IPS-11a (cell line): Measurements from ENCODE around the gene PERM1.
A peak's percentile ranks its signal among the peaks of the same experiment; 100 is the strongest.
"Not testable (repeated sequence)": the region's sequence is repeated elsewhere in the genome, so short reads cannot be mapped to it uniquely, and the experiment has no call there.

Source experiments
- H3K4me3 ChIP-seq: one replicate; pipeline ENCODE4 v1.5.1; 2013; ENCODE audit warnings: low read depth, low read length, control low read depth

The PERM1 gene

DNA sequence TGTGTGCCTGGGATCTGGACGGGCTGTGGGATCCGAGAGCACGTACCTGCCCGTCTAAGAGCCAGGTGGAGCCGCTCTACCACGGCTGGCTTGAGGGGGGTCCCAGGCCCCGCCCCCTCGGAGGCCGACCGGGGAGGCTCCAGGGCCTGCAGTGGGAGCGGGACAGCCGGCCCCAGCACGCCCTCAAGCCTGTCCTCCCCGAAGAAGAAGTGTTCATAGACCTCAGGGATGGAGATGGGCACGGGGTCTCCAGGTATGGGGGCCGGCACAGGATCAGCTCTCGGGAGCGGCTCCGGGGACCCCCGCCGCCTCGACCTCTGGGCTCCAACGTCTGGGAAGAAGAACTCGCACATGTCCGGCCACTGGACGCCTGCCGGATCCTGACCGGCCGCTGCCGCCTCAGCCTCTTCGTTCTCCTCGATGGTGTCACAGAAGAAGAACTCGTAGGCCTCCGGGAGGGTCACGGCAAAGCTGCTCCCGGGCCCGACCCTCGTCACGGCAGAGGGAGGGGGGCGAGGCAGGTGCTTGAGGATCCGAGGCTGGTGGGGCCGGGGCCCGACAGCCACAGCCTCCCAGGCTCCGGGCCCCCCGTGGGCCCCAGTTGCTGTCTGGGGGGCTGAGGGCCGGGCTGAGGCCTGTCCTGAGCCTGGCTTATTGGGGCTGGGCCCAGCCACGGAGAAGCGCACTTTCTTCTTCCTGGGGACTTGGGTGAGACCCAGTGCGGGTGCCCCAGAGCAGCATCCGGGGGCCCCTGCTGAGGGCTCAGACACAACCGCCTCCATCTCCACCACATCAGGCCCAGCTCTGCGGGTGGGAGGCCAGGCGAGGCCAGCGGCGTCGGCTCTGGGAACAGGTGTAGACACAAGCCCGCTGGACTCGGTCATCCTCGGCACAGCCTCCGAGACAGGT lies 2.8 kb downstream of the PERM1 start:
- no peak overlapping the region for H3K4me3 ChIP-seq

DNA sequence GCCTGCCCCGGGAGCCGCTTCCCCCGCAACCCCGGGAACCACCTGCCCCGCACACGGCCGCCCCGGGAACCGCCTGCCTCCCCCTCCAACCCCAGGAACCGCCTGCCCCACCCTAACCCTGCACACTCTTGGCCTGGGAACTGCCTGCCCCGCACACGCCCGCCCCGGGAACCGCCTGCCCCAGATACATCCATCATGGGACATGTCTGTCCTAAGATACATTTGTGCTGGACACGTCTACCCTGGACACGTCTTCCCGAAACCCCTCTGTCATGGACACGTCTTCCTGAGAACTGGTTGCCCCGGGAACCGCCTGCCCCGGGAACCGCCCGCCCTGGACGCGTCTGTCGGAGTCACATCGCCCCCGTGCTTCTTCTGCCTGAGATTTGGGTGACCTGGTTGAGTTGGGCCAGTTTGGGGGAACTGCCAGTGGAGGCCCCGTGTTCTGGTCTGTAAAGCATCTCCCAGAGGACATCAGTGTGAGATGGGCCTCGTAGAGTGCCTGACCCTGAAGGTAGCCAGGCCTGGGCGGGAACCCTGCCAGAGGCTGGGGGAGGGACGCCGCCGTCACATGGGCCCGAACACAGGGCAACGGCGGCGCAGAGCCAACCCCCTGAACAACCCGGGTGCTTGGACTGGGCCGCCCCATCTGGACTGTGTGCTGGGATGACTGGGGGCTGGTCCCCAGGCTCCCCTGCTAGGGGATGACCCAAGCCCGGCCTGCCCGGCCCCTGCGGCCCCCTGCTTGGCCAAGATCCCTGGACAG lies 3.6 kb downstream of the PERM1 start:
- no peak overlapping the region for H3K4me3 ChIP-seq

DNA sequence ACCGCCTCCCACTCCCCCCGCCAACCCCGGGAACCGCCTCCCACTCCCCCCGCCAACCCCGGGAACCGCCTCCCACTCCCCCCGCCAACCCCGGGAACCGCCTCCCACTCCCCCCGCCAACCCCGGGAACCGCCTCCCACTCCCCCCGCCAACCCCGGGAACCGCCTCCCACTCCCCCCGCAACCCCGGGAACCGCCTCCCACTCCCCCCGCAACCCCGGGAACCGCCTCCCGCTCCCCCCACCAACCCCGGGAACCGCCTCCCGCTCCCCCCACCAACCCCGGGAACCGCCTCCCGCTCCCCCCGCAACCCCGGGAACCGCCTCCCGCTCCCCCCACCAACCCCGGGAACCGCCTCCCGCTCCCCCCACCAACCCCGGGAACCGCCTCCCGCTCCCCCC lies 5.1 kb downstream of the PERM1 start:
- H3K4me3 ChIP-seq: not testable (repeated sequence)

DNA sequence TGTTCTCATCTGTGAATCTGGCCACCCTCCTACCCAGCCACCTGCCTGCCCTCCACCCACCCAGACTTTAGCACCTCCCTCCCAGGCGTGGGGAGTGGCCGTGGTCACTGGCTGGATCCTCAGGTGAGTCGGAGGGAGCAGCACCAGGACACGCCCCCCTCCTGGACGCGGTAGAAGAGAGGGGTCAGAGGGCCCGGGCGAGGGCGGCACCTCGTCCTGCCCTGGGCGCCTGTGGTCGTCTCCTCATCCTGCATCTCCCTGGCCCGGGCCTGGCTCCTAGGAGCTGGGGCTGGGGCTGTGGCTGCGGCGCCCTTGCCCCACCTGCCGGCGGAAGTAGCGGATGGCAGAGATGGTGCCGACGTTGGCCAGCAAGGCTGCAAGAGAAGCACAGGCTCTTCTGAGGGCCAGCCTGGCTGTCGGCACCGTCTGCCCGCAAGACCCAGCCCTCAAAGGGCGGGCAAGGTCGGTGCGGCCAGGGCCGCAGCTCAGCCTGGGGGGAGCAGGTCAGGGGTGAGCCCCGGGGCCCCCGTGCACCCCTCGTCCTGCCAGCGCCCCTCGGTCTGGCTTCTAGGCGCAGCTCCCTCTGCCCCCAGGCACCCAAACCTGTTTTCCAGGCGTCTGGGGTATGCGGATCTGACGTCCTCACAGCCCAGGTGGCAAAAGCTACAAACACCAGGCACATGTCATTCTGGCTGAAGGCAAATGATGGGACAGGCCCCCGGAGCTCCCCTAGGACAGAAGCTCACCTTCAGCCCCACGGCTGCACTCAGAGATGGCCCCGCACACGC lies 5.8 kb downstream of the PERM1 start:
- H3K4me3 ChIP-seq: no peak overlapping the region

DNA sequence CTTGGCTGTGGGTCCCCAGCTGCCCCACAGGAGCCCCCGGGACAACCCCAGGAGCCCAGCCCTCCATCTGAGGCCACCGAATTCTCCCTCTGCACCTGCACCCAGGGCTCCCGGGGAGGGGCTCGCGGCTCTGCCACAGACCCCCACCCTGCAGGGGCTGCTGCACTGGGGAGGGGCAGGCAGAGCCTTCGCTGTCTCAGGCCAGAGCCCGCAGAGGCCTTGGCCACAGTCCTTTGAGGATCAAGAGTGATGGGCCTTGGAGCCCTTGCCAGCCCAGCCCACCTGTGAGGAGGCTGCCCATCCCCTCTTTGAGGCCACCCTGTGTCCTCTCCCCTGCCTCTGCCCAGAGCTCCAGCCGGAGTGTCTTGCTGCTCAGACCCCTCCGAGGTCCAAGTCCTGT lies 6.5 kb downstream of the PERM1 start:
- no peak overlapping the region for H3K4me3 ChIP-seq

DNA sequence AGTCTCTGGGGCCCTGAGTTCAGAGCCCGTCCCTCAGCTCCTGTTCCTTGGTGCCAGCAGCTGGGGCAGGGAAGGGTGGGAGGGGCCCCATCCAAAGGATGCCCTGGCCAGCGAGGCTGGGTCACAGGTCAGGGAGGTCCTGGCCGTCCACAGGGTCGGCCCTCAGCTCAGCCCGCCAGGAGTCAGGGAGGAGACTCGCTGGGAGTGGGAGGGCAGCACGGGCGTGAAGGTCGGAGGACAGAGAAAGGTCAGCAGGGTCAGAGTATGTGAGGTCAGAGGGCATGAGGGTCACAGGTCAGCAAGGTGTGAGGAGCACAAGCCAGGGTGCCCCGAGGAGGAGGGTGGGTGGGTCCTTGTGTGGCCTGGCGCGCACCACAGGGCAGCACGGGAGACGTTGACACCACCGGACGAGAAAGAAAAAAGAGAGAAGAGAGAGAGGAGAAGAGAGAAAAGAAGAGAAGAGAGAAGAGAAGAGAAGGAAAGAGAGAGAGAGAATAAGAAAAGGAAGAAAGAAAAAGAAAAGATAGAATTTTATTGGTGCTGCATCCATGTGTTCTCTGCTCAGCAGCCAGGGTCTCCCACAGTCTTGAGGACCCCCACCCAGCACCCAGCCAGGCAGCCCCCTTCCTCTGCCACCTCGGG lies 7.1 kb downstream of the PERM1 start:
- H3K4me3 ChIP-seq: no peak overlapping the region

DNA sequence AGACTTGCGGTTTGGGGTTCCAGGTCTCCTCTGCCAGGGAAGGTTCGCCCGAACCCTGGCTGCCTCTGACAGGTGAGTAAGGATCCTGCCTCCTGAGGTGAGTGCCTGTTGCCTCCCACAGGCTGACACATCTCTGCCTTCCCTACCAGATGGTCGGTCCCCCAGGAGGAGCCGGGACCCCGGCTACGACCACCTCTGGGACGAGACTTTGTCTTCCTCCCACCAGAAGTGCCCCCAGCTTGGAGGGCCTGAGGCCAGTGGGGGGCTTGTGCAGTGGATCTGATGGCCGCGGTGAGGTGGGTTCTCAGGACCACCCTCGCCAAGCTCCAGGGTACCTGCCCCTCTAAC lies 7.6 kb downstream of the PERM1 start:
- H3K4me3 ChIP-seq: no peak overlapping the region

DNA sequence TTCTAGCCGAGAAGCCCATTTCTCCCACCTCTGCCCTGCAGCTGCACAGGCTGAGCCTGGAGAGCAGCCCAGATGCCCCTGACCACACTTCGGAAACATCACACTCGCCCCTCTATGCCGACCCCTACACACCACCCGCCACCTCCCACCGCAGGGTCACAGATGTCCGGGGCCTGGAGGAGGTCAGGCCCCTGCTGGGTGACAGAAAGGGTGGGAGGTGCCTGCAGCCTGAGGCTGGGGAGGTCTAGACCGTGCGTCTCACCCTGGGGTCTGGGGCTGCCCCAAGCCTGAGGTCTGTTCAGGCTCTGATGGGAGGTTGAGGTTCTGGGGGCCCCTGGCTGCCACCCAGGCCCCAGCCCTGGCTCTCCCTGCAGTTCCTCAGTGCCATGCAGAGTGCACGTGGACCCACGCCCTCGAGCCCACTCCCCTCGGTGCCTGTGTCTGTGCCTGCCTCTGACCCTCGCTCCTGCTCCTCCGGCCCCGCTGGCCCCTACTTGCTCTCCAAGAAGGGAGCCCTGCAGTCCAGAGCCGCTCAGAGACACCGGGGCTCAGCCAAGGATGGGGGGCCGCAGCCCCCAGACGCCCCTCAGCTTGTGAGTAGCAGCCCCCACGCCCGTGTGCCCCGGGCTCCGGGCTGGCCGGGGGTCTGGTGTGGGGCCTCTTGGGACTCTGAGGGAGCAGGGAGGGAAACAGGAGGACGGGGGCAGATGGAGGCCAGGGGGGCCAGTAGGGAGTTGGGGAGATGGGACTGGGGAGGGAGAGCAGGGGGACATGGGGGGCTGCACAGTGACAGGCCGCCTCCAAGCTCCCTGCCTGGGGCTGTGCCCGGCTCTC lies 8.2 kb downstream of the PERM1 start:
- no peak overlapping the region for H3K4me3 ChIP-seq

DNA sequence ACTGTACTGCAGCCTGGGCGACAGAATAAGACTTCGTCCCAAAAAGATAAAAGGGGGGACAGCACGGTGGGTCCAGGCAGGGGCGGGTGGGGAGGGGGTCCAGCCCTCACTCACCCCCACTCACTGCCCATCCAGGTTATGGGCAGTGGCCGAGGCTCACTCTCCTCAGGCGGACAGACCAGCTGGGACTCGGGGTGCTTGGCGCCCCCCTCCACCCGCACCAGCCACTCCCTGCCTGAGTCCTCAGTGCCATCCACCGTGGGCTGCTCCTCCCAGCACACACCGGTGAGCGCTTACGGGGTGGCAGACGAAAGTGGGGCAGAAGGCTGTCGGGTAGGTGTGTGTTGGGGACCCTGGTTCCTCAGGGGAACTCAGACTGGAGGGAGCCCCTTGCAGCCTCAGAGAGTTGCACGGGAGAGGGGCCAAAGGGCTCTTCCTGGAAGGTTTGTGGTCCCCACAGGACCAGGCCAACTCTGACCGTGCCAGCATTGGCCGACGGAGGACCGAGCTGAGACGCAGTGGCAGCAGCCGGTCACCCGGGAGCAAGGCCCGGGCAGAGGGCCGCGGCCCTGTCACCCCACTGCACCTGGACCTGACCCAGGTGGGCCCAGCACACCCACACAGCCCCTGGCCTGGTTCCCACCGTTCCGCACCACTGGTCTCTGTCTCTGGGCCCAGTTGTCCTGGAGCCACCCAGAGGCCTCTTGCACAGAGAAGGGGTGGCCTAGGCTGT lies 9.0 kb downstream of the PERM1 start:
- no peak overlapping the region for H3K4me3 ChIP-seq

DNA sequence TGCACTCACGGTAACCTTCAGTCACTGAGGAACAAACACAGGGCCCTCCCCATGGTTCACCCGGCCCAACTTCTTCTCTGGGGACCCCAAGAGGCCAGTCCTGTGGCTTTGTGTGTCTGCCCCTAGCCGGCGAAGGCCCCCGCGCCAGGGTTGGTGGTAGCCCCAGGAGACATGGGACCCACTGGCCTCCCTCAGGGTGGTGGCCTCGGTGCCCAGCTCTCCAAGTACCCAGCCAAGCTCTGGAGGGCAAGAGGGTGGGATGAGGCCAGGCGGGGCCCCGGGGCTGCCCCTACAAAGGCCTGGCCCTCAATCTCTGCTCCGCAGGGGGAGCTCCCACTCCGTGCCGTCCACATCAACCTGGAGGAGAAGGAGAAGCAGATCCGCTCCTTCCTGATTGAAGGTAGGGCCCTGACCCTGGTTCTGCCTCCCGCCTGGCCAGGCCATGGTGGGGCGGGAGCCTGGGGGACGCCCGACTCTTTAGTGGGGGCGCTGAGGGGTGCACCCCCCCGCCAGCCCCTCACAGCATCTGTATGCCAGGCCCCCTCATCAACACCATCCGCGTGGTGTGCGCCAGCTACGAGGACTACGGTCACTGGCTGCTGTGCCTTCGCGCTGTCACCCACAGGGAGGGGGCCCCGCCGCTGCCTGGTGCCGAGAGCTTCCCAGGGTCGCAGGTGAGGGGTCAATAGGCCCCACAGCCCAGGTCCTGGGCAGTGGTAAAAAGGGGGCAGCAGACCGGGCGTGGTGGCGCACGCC lies 10.0 kb downstream of the PERM1 start:
- no peak overlapping the region for H3K4me3 ChIP-seq

DNA sequence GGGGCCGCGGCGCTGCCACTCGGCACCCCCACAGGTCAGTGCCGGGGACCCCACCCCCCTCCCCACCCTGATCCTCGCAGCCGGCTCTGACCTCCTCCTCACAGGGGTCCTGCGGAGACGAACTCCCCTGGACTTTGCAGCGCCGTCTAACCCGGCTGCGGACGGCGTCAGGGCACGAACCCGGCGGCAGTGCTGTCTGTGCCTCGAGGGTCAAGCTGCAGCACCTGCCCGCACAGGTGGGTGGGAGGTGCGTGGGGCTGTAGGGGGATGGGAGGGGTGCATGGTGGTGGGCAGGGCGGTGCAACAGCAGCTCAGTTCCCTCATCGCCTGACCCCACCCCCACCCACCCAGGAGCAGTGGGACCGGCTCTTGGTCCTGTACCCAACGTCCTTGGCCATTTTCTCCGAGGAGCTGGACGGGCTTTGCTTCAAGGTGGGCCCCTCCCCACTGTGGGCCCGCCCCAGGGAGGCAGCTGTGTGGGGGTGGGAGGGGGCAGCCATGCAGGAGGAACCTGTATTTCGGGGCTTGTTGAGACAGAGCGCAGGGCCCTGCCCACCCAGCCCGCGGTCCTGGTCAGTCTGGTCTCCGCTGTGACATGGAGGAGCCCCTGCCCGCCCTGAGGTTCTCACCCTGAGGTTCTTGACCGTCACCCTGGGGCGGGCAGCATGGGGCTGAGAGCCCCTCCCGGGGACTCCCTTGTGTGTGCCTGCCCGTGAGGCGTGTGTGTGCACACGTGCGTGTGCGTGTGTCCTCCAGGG lies 10.7 kb downstream of the PERM1 start:
- no peak overlapping the region for H3K4me3 ChIP-seq

DNA sequence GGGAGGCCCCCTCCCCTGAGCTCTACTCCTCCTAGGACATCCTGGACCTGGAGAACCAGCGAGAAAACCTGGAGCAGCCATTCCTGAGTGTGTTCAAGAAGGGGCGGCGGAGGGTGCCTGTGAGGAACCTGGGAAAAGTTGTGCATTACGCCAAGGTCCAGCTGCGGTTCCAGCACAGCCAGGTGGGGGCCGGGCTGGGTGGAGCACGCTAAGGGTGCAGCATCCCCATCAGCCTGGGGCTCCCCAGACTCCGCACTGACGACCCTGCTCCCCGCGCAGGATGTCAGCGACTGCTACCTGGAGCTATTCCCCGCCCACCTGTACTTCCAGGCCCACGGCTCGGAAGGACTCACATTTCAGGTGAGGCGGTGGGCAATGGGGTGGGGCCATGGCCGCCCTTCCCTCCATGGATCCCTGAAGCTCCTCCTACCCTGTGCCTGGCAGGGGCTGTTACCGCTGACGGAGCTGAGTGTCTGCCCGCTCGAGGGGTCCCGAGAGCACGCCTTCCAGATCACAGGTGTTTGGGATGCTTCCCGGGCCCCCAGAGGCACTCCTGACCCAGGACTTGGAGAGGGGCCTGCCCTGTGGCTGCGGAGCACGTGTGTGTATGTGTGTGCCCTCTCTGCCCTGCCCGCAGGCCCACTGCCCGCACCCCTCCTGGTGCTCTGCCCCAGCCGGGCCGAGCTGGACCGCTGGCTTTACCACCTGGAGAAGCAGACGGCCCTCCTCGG lies 11.5 kb downstream of the PERM1 start:
- no peak overlapping the region for H3K4me3 ChIP-seq

DNA sequence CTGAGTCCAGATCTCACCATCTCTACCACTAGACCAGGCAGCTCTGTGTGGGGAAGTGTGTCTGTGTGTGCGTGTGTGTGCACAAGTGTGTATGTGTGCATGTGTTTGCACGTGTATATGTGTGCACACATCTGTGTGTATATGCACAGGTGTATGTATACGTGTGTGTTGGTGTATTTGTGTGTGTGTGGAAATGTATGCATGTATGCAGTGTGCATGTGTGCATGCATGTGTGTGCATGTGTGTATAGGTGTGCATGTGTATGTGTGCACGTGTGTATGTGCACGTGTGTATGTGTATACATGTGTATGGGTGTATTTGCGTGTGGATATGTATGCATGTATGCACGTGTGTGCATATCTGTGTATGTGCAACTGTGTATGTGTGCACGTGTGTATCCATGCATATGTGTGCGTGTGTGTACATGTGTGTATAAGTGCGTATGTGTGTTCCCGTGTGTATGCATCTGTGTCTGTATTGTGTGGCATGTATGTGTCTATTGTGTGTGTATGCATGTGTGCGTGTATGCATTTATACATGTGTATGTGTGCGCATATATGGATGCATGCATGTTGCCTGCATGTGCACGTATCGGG lies 12.5 kb downstream of the PERM1 start:
- no peak overlapping the region for H3K4me3 ChIP-seq

DNA sequence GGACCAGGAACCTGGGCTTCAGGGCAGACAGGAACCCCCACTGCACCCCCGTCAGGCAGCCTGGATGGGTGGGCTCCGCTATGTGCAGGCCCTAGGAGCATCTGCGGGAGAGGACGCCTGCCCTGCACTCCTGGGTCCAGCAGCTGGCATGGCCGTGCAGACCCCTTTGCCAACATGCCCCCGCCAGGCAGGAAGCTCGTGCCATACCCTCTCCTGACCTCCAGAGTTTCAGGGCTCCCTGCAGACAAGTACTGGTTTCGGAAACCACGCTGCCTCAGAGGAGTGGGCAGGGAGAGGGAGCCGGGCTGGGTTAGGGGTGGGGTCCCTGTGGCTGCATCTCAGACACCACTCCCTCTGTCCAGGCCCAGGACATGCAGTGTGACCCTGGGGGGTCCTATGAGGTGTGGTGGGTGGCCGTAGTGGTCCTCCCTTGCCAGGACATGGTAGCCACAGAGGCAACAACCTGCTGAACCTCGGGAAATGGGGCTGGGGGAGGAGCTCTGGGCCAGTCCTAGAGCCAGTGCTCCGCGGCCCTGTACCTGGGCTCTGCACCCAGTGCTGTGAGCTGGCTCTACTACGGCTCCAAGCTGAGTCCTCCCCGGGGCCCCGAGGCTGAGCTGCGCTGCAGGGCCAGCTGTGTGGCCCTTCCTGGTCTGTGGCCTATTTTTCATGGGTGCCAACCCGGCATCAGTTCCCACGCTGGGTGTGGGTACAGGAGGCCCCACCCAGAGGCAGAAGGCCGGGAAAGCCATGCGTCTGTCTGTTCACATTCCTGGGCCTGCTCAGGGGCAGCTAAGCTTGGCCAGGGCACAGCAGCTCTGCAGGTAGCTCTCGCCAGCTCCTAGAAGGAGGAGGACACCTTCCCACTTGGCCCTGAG lies 14.2 kb downstream of the PERM1 start:
- H3K4me3 ChIP-seq: no peak overlapping the region

DNA sequence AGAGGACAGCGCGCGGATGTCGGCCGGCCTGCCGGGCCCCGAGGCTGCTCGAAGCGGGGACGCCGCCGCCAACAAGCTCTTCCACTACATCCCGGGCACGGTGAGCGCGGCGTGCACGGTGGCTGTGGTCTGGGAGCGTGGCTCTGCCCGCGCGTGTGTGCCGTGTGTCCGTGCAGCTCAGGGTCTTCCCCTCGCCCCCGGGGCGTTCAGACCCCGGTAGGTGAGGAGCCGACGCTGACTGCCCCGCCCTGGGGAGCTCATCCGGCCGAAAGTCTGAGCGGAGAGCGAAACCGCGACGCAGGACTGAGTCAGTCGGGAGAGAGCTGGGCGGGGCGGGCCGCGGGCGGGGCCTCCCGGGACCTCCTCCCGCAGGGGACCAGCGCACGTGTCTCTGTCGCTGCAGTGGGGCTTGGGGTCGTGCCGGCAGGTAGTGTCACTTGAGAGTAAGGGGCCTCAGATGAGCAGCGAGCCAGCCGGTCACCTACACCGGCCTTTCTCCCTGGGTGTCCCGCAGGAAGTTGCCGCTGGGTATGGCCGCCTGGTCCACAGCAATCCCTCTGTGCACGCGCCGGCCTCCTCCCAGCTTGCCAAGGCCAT lies 15.1 kb downstream of the PERM1 start:
- peak overlapping the region; percentile 30 for H3K4me3 ChIP-seq
